A549 (cell line): ENCODE data around the gene WSB2.

ENCODE experiments used
- CTCF ChIP-seq: fragments of >200 bp; sonication (Bioruptor Twin); formaldehyde crosslinking; IDR thresholded peaks from 3 replicates; pipeline ENCODE4 v1.5.1; 2016
- EP300 ChIP-seq, 2 experiments: fragments of >200 bp; sonication (Bioruptor Twin); formaldehyde crosslinking; IDR thresholded peaks; 2 replicates in 1 of 2; 3 replicates in 1 of 2; pipeline ENCODE4 v1.6.1; 2016 to 2017
- REST ChIP-seq: fragments of 200-600 bp; sonication (generic); IDR thresholded peaks from 2 replicates; pipeline ENCODE4 v1.6.1; 2016; ENCODE audit warnings: antibody characterized with exemption, mild to moderate bottlenecking, moderate library complexity

- TF ChIP-seq REST = no peak
- no peak for TF ChIP-seq CTCF
- no peak for TF ChIP-seq EP300 (IDR thresholded peaks at IDR 0.05)
Measured at GRCh38 chr12:118101051-118101450, 40.1 kb upstream of the WSB2 start.
